LNCAP (cell line): Measurements from ENCODE around the gene DHX58.

Source experiments
- TF ChIP-seq, protein P1 (sequence below): fragments of 450-650 bp; IDR thresholded peaks from 2 replicates; pipeline ENCODE4 v1.5.1; 2017; ENCODE audit warnings: mild to moderate bottlenecking

The DHX58 gene

GRCh38 chr17:42117397-42118125 is 5.0 kb upstream of the DHX58 start:
- TF ChIP-seq, protein P1, sequence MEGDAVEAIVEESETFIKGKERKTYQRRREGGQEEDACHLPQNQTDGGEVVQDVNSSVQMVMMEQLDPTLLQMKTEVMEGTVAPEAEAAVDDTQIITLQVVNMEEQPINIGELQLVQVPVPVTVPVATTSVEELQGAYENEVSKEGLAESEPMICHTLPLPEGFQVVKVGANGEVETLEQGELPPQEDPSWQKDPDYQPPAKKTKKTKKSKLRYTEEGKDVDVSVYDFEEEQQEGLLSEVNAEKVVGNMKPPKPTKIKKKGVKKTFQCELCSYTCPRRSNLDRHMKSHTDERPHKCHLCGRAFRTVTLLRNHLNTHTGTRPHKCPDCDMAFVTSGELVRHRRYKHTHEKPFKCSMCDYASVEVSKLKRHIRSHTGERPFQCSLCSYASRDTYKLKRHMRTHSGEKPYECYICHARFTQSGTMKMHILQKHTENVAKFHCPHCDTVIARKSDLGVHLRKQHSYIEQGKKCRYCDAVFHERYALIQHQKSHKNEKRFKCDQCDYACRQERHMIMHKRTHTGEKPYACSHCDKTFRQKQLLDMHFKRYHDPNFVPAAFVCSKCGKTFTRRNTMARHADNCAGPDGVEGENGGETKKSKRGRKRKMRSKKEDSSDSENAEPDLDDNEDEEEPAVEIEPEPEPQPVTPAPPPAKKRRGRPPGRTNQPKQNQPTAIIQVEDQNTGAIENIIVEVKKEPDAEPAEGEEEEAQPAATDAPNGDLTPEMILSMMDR: no peak

- TF ChIP-seq, protein P1: peak; percentile 85
These were observed 4.3 kb upstream of the DHX58 start for GRCh38 chr17:42116705-42117396.

DNA sequence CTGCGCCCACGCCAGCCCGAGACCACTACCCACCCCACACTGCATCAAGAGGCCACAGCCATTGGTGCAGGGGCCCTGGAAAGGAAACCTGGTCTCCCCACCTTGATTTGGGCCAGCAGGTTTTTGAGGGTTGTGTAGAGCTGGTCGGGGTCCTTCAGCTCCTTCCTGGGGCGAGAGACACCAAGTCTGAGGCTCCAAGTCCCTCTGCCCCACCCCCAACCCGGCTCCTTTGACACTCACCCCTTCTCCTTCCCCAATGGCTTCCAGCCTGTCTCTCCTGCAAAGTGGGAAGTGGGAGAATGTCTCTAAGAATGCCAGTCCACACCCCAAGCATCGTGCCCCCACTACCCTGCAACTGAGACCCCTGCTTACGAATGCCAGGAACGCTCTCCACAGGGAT is 1.6 kb upstream of the DHX58 start:
- TF ChIP-seq, protein P1: no peak

DNA sequence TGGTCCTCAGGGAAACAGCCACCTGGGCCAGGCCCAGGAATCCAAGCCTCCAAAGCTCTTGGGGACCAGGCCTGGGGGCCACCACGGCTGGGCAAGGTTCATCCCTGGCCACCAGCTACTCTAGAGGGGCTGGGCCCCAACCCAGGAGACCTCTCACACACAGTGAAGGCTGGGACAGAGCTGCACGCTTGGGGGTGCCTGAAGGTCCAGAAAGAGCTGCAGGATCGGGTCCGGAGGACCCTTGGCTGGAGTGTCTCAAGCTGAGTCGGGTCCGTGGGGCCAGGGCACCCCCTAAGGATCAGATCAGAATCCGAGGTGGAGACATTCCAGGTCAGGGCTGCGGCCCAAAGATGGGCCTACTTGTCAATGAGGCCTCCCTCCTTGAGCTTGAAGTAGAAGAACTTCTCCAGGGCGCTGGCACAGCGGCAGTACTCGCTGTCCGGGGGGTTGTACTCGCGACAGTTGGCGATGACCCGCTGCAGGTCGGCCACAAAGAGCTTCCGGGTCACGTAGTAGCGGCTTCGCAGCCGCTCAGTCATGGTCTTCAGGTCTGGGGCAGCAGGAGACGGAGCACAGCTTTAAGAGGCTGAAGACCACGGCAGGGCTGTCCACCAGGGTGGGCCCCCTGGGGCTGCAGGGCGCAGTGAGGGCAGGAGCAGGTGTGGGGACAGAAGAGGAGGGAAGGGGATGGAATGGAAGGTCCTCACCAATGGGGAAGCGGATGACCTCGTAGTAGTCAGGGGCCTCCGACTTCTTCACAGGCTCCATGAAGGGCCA is 967 bp upstream of the DHX58 start:
- TF ChIP-seq, protein P1: no peak

GRCh38 chr17:42111871-42112551 is 503 bp downstream of the DHX58 start:
- TF ChIP-seq, protein P1: no peak

DNA sequence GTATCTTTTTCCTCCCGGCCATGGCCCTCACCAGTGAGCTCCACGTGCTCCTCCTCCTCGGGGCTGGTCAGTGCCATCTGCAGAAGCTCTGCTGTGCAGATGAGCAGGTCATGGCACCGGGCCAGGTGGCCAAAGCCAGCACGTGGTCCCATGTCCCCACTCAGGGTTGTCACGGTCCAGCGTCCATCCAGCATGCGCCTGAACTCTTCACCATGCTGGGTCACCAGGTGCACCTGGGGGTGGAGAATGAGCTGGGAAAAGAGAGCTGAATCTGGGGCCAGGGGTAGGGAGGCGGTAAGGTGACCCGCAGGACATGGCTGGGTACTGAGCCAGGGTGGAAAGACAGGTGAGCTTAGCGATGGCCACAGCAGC is 1.3 kb downstream of the DHX58 start:
- TF ChIP-seq, protein P1: no peak
